Stimulated activated CD4-positive, alpha-beta T cell treated with anti-CD3 and anti-CD28 coated beads, Interleukin-15, amount 100 ng/mL, for 48 hours (primary cell): ENCODE results near the gene C11orf91.

Experiments used
- DNase-seq, 2 donors: peaks; one replicate each; pipeline ENCODE4 v3.0.0-alpha.2; 2020; ENCODE audit warnings: low read depth in 2 of 2

Gene C11orf91

DNA sequence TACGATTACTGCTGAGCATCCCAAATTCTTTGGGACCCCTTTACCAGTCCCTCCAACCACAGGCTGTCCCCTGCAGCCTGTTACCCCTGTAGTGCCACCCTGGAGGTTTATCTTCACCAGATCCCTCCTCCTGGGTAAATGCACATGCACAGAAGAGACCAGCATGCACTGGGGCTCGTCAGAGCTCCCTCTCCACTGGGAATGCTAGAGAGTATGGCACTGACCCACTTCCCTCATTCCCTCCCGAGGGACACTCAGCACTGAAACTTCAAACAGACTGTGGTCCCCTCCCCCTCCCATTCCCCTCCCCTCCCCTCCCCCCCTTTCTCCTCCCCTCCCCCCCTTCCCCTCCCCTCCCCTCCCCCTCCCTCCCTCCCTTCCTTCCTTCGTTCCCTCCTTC is 49.1 kb downstream of the C11orf91 start:
- no peak for DNase-seq

DNA sequence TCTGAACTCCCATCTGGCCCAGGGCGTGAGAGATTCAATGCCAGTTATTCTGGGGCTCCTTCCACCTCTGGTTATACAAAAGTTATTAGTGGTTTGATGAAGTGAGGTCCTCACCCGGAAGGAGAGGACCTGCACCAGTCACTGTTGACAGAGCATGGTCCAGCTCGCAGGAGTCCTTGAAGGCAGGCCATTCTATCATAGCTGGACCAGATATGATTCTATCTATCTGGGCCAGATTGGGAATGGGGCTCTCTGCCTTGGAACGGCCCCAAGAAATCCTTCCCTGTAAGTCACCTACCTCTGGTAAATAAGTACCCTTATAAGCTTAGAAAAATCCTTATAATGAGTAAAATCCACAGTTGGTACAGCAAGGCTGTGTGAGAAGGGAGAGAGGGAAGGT is 50.7 kb downstream of the C11orf91 start:
- no peak for DNase-seq
